ENCODE results near the gene TSC22D4. TPM values are rescaled to one million over a fixed set of nuclear protein-coding genes. Genes with fewer than 3 reads are reported as not detected.
A peak's percentile ranks its signal among the peaks of the same experiment; 100 is the strongest.
"Not testable (repeated sequence)": the region's sequence is repeated elsewhere in the genome, so short reads cannot be mapped to it uniquely, and the experiment has no call there.

Gene TSC22D4
- total RNA-seq, result 10 to 100 TPM; 17.6 to 40.3 (median 19.5) TPM

GRCh38 chr7:100478958-100479660, at the start of gene TSC22D4:
TSC22D4 (minus strand) TSS chr7:100479214; CDS start chr7:100478038, 1,176 bp downstream.
- no peaks in the 10 kb centered on the region for H3K36me3 ChIP-seq
- intact Hi-C loops (cut with DNase I; ENCODE audit: low total_unique reads), result no loop called here
- peak; percentile 87 to 92 for TF ChIP-seq POLR2A (IDR thresholded peaks at IDR 0.05)
- peak in 2 of 4 experiments; percentile 6 to 15 for TF ChIP-seq CTCF (IDR thresholded peaks at IDR 0.05)
- no peaks in the 10 kb centered on the region for H3K27me3 ChIP-seq
- DNase-seq, result peak; percentile 97
- peaks cover 5 to 17% of the 10 kb centered on the region in 2 donors for H3K4me1 ChIP-seq
- peak within 1 kb of the TSS; percentile 82 to 94 for H3K27ac ChIP-seq
- H3K4me3 ChIP-seq, result peak within 1 kb of the TSS; percentile 78 to 88
- H3K9me3 ChIP-seq, result no peaks in the 10 kb centered on the region

GRCh38 chr7:100528108-100528866, 49.3 kb upstream of the TSC22D4 start:
- H3K27ac ChIP-seq; H3K36me3 ChIP-seq; intact Hi-C loops (cut with DNase I; ENCODE audit: low total_unique reads); H3K27me3 ChIP-seq; DNase-seq; H3K4me1 ChIP-seq; H3K4me3 ChIP-seq; H3K9me3 ChIP-seq: not testable (repeated sequence)

- H3K9me3 ChIP-seq; DNase-seq; intact Hi-C loops (cut with DNase I; ENCODE audit: low total_unique reads); H3K27ac ChIP-seq; H3K4me3 ChIP-seq; H3K36me3 ChIP-seq; H3K27me3 ChIP-seq; H3K4me1 ChIP-seq: not testable (repeated sequence)
These were observed 44.2 kb upstream of the TSC22D4 start for GRCh38 chr7:100523192-100523591.

- H3K4me3 ChIP-seq; intact Hi-C loops (cut with DNase I; ENCODE audit: low total_unique reads); H3K9me3 ChIP-seq; H3K4me1 ChIP-seq; DNase-seq; H3K27me3 ChIP-seq; H3K36me3 ChIP-seq; H3K27ac ChIP-seq: not testable (repeated sequence)
These were observed 43.0 kb upstream of the TSC22D4 start for GRCh38 chr7:100521909-100522593.

GRCh38 chr7:100521076-100521475, 42.1 kb upstream of the TSC22D4 start:
- no peaks in the 10 kb centered on the region for H3K9me3 ChIP-seq
- no peak overlapping the region for H3K27ac ChIP-seq
- intact Hi-C loops (cut with DNase I; ENCODE audit: low total_unique reads), result no loop called here
- no peak for DNase-seq
- no peaks in the 10 kb centered on the region for H3K4me1 ChIP-seq
- H3K4me3 ChIP-seq, result no peak overlapping the region
- TF ChIP-seq POLR2A (IDR thresholded peaks at IDR 0.05), result no peak
- no peaks in the 10 kb centered on the region for H3K27me3 ChIP-seq
- H3K36me3 ChIP-seq, result no peaks in the 10 kb centered on the region

GRCh38 chr7:100520138-100520537, 41.1 kb upstream of the TSC22D4 start:
- no peak for DNase-seq
- H3K9me3 ChIP-seq, result no peaks in the 10 kb centered on the region
- intact Hi-C loops (cut with DNase I; ENCODE audit: low total_unique reads), result no loop called here

More at GRCh38 chr7:100520138-100520537, 41.1 kb upstream of the TSC22D4 start:
- Histone ChIP-seq H3K4me3 (no peak overlapping the region), H3K27ac (no peak overlapping the region), H3K27me3 (no peaks in the 10 kb centered on the region), H3K36me3 (no peaks in the 10 kb centered on the region), H3K4me1 (no peaks in the 10 kb centered on the region)
- no peak for TF ChIP-seq CTCF (IDR thresholded peaks at IDR 0.05)
- no peak for TF ChIP-seq POLR2A (IDR thresholded peaks at IDR 0.05)

All from uterus (tissue), 4 donors.